ENCODE results near the gene NEUROG1. TPM values are rescaled to one million over a fixed set of nuclear protein-coding genes. Genes with fewer than 3 reads are reported as not detected.

Gene NEUROG1
- total RNA-seq, 1 donor from 2014 or later, result not detected

GRCh38 chr5:135565266-135565665 is 29.5 kb upstream of the NEUROG1 start:
- Mint-ChIP-seq H3K4me3 (ENCODE audit: unreplicated experiment) (no peak overlapping the region), H3K9me3 (ENCODE audit: unreplicated experiment) (no peaks in the 10 kb centered on the region), H3K36me3 (ENCODE audit: low read depth, unreplicated experiment) (no peaks in the 10 kb centered on the region), H3K4me1 (ENCODE audit: unreplicated experiment) (no peaks in the 10 kb centered on the region), H3K27me3 (ENCODE audit: unreplicated experiment) (peaks cover 8% of the 10 kb centered on the region), H3K27ac (ENCODE audit: unreplicated experiment) (no peak overlapping the region)
- no peak for DNase-seq (ENCODE audit: low spot score)
- TF ChIP-seq CTCF (IDR thresholded peaks at IDR 0.05; ENCODE audit: unreplicated experiment), result no peak

GRCh38 chr5:135564331-135564730 is 28.6 kb upstream of the NEUROG1 start:
- Mint-ChIP-seq H3K4me1 (ENCODE audit: unreplicated experiment) (no peaks in the 10 kb centered on the region), H3K36me3 (ENCODE audit: low read depth, unreplicated experiment) (no peaks in the 10 kb centered on the region), H3K4me3 (ENCODE audit: unreplicated experiment) (no peak overlapping the region), H3K27me3 (ENCODE audit: unreplicated experiment) (peaks cover 10% of the 10 kb centered on the region), H3K27ac (ENCODE audit: unreplicated experiment) (no peak overlapping the region), H3K9me3 (ENCODE audit: unreplicated experiment) (no peaks in the 10 kb centered on the region)
- no peak for TF ChIP-seq CTCF (IDR thresholded peaks at IDR 0.05; ENCODE audit: unreplicated experiment)
- no peak for DNase-seq (ENCODE audit: low spot score)

GRCh38 chr5:135561266-135561665 is 25.5 kb upstream of the NEUROG1 start:
- no peaks in the 10 kb centered on the region for H3K36me3 Mint-ChIP-seq (ENCODE audit: low read depth, unreplicated experiment)
- no peak overlapping the region for H3K4me3 Mint-ChIP-seq (ENCODE audit: unreplicated experiment)
- no peak overlapping the region for H3K27ac Mint-ChIP-seq (ENCODE audit: unreplicated experiment)
- TF ChIP-seq CTCF (IDR thresholded peaks at IDR 0.05; ENCODE audit: unreplicated experiment), result no peak
- H3K9me3 Mint-ChIP-seq (ENCODE audit: unreplicated experiment), result no peaks in the 10 kb centered on the region
- DNase-seq (ENCODE audit: low spot score), result no peak
- no peaks in the 10 kb centered on the region for H3K4me1 Mint-ChIP-seq (ENCODE audit: unreplicated experiment)
- peaks cover 6% of the 10 kb centered on the region for H3K27me3 Mint-ChIP-seq (ENCODE audit: unreplicated experiment)

- no peaks in the 10 kb centered on the region for H3K9me3 Mint-ChIP-seq (ENCODE audit: unreplicated experiment)
- DNase-seq (ENCODE audit: low spot score), result peak; percentile 86
- H3K27me3 Mint-ChIP-seq (ENCODE audit: unreplicated experiment), result peaks cover 6% of the 10 kb centered on the region
- H3K36me3 Mint-ChIP-seq (ENCODE audit: low read depth, unreplicated experiment), result no peaks in the 10 kb centered on the region
- TF ChIP-seq CTCF (IDR thresholded peaks at IDR 0.05; ENCODE audit: unreplicated experiment), result peak; percentile 78
- no peaks in the 10 kb centered on the region for H3K4me1 Mint-ChIP-seq (ENCODE audit: unreplicated experiment)
- H3K27ac Mint-ChIP-seq (ENCODE audit: unreplicated experiment), result no peak overlapping the region
- H3K4me3 Mint-ChIP-seq (ENCODE audit: unreplicated experiment), result no peak overlapping the region
Observed at GRCh38 chr5:135560858-135561257, 25.1 kb upstream of the NEUROG1 start.

- no peak for TF ChIP-seq CTCF (IDR thresholded peaks at IDR 0.05; ENCODE audit: unreplicated experiment)
- H3K27ac Mint-ChIP-seq (ENCODE audit: unreplicated experiment), result no peak overlapping the region
- H3K36me3 Mint-ChIP-seq (ENCODE audit: low read depth, unreplicated experiment), result no peaks in the 10 kb centered on the region
- H3K4me1 Mint-ChIP-seq (ENCODE audit: unreplicated experiment), result no peaks in the 10 kb centered on the region
- no peaks in the 10 kb centered on the region for H3K9me3 Mint-ChIP-seq (ENCODE audit: unreplicated experiment)
- no peak for DNase-seq (ENCODE audit: low spot score)
- no peak overlapping the region for H3K4me3 Mint-ChIP-seq (ENCODE audit: unreplicated experiment)
- H3K27me3 Mint-ChIP-seq (ENCODE audit: unreplicated experiment), result peaks cover 5% of the 10 kb centered on the region
Observed at GRCh38 chr5:135559354-135559753, 23.6 kb upstream of the NEUROG1 start.
